SU-DHL-6 (cell line): ENCODE measurements around the gene IL24.

Experiments
- EZH2phosphoT487 ChIP-seq: fragments of 200-600 bp; sonication (generic), shearing (Covaris generic); conservative IDR thresholded peaks from 2 replicates; pipeline ENCODE4 v1.6.1; 2018; ENCODE audit warnings: mild to moderate bottlenecking, antibody characterized with exemption, low read length, moderate library complexity, mixed read lengths
- TF ChIP-seq, protein P1 (sequence below): fragments of 200-600 bp; sonication (generic); IDR thresholded peaks from one replicate; pipeline ENCODE4 v1.5.1; 2017; ENCODE audit warnings: antibody characterized with exemption, mild to moderate bottlenecking, low read length, moderate library complexity; ENCODE audit not compliant: insufficient read depth, poor library complexity, severe bottlenecking

DNA sequence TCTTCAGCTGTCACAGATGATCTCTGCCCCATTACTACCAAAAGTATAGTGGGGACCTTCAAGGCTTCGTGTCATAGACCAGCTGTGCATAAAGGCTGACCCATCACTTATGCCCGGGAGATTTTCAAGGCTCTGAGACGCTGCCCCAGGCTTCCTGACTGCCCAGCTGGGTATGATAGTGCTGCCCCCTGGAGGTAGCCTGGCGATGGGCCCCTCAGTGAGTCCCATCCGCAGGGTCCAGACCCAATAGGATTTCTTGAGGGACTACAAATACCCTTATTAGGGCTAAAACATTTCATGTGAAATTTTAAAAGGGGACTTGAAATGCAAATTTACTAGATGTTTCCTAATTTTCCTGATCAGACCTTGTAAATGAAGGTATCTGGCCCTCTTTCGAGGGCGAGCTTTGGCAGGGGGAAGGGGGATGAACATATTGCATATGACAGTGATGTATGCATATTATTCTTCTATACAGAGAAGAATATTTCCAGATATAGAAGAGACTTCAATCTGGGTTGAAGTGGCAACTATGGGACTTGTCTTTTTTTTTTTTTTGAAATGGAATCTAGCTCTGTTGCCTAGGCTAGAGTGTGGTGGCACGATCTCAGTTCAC is 36.2 kb downstream of the IL24 start:
- TF ChIP-seq, protein P1, sequence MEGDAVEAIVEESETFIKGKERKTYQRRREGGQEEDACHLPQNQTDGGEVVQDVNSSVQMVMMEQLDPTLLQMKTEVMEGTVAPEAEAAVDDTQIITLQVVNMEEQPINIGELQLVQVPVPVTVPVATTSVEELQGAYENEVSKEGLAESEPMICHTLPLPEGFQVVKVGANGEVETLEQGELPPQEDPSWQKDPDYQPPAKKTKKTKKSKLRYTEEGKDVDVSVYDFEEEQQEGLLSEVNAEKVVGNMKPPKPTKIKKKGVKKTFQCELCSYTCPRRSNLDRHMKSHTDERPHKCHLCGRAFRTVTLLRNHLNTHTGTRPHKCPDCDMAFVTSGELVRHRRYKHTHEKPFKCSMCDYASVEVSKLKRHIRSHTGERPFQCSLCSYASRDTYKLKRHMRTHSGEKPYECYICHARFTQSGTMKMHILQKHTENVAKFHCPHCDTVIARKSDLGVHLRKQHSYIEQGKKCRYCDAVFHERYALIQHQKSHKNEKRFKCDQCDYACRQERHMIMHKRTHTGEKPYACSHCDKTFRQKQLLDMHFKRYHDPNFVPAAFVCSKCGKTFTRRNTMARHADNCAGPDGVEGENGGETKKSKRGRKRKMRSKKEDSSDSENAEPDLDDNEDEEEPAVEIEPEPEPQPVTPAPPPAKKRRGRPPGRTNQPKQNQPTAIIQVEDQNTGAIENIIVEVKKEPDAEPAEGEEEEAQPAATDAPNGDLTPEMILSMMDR = peak; percentile 85
- no peak for TF ChIP-seq EZH2phosphoT487
